Left renal cortex interstitium (tissue), 4 donors: ENCODE results near the gene CYP2W1. TPM values are rescaled to one million over a fixed set of nuclear protein-coding genes. Genes with fewer than 3 reads are reported as not detected.

ENCODE experiments used
- DNase-seq, 4 donors: peaks; one replicate each; pipeline ENCODE4 v3.0.0-alpha.2; 2013; ENCODE audit warnings: low read depth in 4 of 4, low spot score in 2 of 4, missing footprints in 1 of 4
- polyA plus RNA-seq, 4 donors: library from polyadenylated mRNA; unstranded; fragments of 120-200 nt; gene quantifications; one replicate each; pipeline ENCODE4 v1.2.1, GENCODE V29; 2013; ENCODE audit not compliant: insufficient read length in 4 of 4

The CYP2W1 gene
- polyA plus RNA-seq, 4 donors, result 1.9 to 6.1 (median 2.9) TPM

GRCh38 chr7:1011297-1012003 lies 28.5 kb downstream of the CYP2W1 start:
- DNase-seq, result no peak

- no peak for DNase-seq
Observed at GRCh38 chr7:1012004-1012715, 29.2 kb downstream of the CYP2W1 start.

- DNase-seq, result no peak
Observed at GRCh38 chr7:1012716-1013095, 29.7 kb downstream of the CYP2W1 start.

GRCh38 chr7:1013581-1013980 lies 30.6 kb downstream of the CYP2W1 start:
- no peak for DNase-seq

GRCh38 chr7:1014681-1015080 lies 31.7 kb downstream of the CYP2W1 start:
- DNase-seq, result no peak

- DNase-seq, result no peak
Observed at GRCh38 chr7:1015196-1016121, 32.5 kb downstream of the CYP2W1 start.

- DNase-seq, result no peak
Observed at GRCh38 chr7:1016577-1017531, 33.9 kb downstream of the CYP2W1 start.

- DNase-seq, result no peak
Observed at GRCh38 chr7:1017586-1018333, 34.8 kb downstream of the CYP2W1 start.

GRCh38 chr7:1018334-1018695 lies 35.3 kb downstream of the CYP2W1 start:
- DNase-seq, result no peak

- no peak for DNase-seq
Observed at GRCh38 chr7:1019255-1019785, 36.3 kb downstream of the CYP2W1 start.

- DNase-seq, result no peak
Observed at GRCh38 chr7:1019789-1020610, 37.0 kb downstream of the CYP2W1 start.

- no peak for DNase-seq
Observed at GRCh38 chr7:1020849-1021251, 37.9 kb downstream of the CYP2W1 start.

- DNase-seq, result no peak
Observed at GRCh38 chr7:1021366-1021765, 38.4 kb downstream of the CYP2W1 start.

GRCh38 chr7:1021931-1022330 lies 39.0 kb downstream of the CYP2W1 start:
- DNase-seq, result no peak

- no peak for DNase-seq
Observed at GRCh38 chr7:1022356-1022755, 39.4 kb downstream of the CYP2W1 start.

GRCh38 chr7:1022801-1023465 lies 40.0 kb downstream of the CYP2W1 start:
- DNase-seq, result no peak

GRCh38 chr7:1024331-1024841 lies 41.4 kb downstream of the CYP2W1 start:
- DNase-seq, result no peak
